Measurements from ENCODE around the gene TLR1. TPM values are rescaled to one million over a fixed set of nuclear protein-coding genes. Genes with fewer than 3 reads are reported as not detected.

Gene TLR1, protein sequence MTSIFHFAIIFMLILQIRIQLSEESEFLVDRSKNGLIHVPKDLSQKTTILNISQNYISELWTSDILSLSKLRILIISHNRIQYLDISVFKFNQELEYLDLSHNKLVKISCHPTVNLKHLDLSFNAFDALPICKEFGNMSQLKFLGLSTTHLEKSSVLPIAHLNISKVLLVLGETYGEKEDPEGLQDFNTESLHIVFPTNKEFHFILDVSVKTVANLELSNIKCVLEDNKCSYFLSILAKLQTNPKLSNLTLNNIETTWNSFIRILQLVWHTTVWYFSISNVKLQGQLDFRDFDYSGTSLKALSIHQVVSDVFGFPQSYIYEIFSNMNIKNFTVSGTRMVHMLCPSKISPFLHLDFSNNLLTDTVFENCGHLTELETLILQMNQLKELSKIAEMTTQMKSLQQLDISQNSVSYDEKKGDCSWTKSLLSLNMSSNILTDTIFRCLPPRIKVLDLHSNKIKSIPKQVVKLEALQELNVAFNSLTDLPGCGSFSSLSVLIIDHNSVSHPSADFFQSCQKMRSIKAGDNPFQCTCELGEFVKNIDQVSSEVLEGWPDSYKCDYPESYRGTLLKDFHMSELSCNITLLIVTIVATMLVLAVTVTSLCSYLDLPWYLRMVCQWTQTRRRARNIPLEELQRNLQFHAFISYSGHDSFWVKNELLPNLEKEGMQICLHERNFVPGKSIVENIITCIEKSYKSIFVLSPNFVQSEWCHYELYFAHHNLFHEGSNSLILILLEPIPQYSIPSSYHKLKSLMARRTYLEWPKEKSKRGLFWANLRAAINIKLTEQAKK
- 9.6 TPM for total RNA-seq

GRCh38 chr4:38804654-38805295, at the start of gene TLR1:
TLR1 (minus strand) TSS chr4:38804791; CDS start chr4:38798831, 5,960 bp downstream.

DNA sequence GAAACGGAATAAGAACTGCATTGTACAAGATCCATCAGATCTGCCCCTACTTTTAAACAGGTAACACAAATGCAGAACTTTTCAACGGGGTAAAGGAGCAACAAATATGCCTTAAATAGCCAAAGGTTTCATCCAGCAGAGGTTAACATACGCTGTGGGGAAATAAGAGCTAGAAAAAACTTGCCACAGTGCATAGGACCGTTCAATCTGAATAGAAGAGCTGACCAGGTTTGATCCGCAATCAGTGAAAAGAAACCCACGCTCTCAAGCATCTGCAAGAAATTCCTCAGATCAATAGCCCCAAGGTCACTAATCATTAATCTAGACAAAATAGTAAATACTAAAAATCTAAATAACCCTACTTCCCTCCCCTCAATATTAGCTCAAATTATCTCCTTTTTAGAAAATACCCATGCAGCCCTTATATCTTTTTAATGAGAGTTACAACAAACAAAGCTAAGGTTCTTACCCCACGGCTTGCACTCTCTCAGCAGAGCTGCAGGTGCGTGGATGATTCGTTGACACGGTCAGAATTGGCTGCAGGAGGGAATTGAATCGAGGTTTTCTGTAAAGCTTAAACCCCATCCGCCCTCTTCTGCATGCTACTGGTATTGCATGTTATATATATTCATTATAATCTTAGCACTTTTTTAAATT, 22.0 kb downstream of the TLR1 start, which contains the start of gene TLR10:
TLR10 (minus strand) TSS at position 539 of the 657 bp plus-strand sequence. CDS start 7,400 bp downstream, outside the sequence.

Other genes starting within 250 kb of the TLR1 start
- 41.8 TPM for gene KLF3, start 140.6 kb downstream of the TLR1 start, total RNA-seq
- 0.71 TPM for gene TLR10, start 21.8 kb downstream of the TLR1 start, total RNA-seq
- gene TLR6, start 52.0 kb upstream of the TLR1 start, total RNA-seq, result 2.0 TPM
- 126 TPM for gene FAM114A1, start 63.0 kb upstream of the TLR1 start, total RNA-seq
- gene TMEM156, start 227.6 kb upstream of the TLR1 start, total RNA-seq, result 1.6 TPM

Data from camera-type eye (tissue), 1 donor.